SK-N-SH (cell line): ENCODE data around the gene TPM3.

Experiments used
- FOXJ3 ChIP-seq: sonication (generic); formaldehyde crosslinking; IDR thresholded peaks from 2 replicates; pipeline ENCODE4 v1.5.1; 2020; ENCODE audit warnings: mild to moderate bottlenecking, missing genetic modification reagents
- FOXM1 ChIP-seq: IDR thresholded peaks from 2 replicates; pipeline ENCODE4 v1.4.0; 2012; ENCODE audit warnings: low read depth, mild to moderate bottlenecking
- GABPA ChIP-seq: IDR thresholded peaks from 2 replicates; pipeline ENCODE4 v1.4.0; 2012; ENCODE audit warnings: low read depth, mild to moderate bottlenecking
- NFIC ChIP-seq: IDR thresholded peaks from 2 replicates; pipeline ENCODE4 v1.4.0; 2012; ENCODE audit warnings: borderline replicate concordance
- RAD21 ChIP-seq: IDR thresholded peaks from 2 replicates; pipeline ENCODE4 v1.6.1; 2012; ENCODE audit warnings: mild to moderate bottlenecking, low read length
- TAF1 ChIP-seq: IDR thresholded peaks from 2 replicates; pipeline ENCODE4 v1.6.1; 2012; ENCODE audit warnings: low read depth, mild to moderate bottlenecking, low read length, moderate library complexity, borderline replicate concordance
- TCF12 ChIP-seq: IDR thresholded peaks from 2 replicates; pipeline ENCODE4 v1.4.0; 2012
- TEAD4 ChIP-seq: IDR thresholded peaks from 2 replicates; pipeline ENCODE4 v1.4.0; 2012; ENCODE audit warnings: mild to moderate bottlenecking, borderline replicate concordance; ENCODE audit not compliant: insufficient read depth
- YY1 ChIP-seq: IDR thresholded peaks from 2 replicates; pipeline ENCODE4 v1.4.0; 2012; ENCODE audit warnings: low read depth, mild to moderate bottlenecking
- TF ChIP-seq, protein P1 (sequence below): fragments of 200-600 bp; sonication (generic); IDR thresholded peaks from 2 replicates; pipeline ENCODE4 v1.6.1; 2017; ENCODE audit warnings: antibody characterized with exemption, mild to moderate bottlenecking, moderate library complexity
- TF ChIP-seq, protein P2 (sequence below): IDR thresholded peaks from 2 replicates; pipeline ENCODE4 v1.6.1; 2012; ENCODE audit warnings: mild to moderate bottlenecking, low read depth, low read length, moderate library complexity
- TF ChIP-seq, protein P3 (sequence below): fragments of 150-350 bp; IDR thresholded peaks from 2 replicates; pipeline ENCODE4 v1.6.1; 2017; ENCODE audit warnings: antibody characterized with exemption, low read length, low read depth, borderline replicate concordance

DNA sequence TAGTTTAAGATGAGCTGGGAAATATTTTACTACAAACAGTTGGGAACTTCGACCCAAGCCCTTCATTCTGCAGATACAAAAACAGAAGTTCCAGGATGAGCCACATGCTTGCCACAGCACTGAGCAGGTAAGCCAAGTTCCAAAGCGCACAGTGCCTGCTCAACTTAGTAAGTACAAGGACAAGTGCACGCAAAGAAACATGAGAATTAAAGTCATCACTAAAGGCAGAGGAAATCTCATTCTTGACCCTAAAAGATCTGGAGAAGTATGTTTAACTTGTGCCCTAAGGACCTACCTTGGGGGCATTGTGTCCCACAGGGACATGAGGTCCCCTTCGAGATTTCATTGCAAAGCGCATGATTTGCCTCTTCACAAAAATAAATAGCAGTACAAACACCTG is 27.6 kb upstream of the TPM3 start:
- TF ChIP-seq, protein P1, sequence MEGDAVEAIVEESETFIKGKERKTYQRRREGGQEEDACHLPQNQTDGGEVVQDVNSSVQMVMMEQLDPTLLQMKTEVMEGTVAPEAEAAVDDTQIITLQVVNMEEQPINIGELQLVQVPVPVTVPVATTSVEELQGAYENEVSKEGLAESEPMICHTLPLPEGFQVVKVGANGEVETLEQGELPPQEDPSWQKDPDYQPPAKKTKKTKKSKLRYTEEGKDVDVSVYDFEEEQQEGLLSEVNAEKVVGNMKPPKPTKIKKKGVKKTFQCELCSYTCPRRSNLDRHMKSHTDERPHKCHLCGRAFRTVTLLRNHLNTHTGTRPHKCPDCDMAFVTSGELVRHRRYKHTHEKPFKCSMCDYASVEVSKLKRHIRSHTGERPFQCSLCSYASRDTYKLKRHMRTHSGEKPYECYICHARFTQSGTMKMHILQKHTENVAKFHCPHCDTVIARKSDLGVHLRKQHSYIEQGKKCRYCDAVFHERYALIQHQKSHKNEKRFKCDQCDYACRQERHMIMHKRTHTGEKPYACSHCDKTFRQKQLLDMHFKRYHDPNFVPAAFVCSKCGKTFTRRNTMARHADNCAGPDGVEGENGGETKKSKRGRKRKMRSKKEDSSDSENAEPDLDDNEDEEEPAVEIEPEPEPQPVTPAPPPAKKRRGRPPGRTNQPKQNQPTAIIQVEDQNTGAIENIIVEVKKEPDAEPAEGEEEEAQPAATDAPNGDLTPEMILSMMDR = no peak
- no peak for TF ChIP-seq TAF1
- no peak for TF ChIP-seq YY1
- TF ChIP-seq TEAD4 = no peak
- TF ChIP-seq, protein P2, sequence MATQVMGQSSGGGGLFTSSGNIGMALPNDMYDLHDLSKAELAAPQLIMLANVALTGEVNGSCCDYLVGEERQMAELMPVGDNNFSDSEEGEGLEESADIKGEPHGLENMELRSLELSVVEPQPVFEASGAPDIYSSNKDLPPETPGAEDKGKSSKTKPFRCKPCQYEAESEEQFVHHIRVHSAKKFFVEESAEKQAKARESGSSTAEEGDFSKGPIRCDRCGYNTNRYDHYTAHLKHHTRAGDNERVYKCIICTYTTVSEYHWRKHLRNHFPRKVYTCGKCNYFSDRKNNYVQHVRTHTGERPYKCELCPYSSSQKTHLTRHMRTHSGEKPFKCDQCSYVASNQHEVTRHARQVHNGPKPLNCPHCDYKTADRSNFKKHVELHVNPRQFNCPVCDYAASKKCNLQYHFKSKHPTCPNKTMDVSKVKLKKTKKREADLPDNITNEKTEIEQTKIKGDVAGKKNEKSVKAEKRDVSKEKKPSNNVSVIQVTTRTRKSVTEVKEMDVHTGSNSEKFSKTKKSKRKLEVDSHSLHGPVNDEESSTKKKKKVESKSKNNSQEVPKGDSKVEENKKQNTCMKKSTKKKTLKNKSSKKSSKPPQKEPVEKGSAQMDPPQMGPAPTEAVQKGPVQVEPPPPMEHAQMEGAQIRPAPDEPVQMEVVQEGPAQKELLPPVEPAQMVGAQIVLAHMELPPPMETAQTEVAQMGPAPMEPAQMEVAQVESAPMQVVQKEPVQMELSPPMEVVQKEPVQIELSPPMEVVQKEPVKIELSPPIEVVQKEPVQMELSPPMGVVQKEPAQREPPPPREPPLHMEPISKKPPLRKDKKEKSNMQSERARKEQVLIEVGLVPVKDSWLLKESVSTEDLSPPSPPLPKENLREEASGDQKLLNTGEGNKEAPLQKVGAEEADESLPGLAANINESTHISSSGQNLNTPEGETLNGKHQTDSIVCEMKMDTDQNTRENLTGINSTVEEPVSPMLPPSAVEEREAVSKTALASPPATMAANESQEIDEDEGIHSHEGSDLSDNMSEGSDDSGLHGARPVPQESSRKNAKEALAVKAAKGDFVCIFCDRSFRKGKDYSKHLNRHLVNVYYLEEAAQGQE = no peak
- TF ChIP-seq, protein P3, sequence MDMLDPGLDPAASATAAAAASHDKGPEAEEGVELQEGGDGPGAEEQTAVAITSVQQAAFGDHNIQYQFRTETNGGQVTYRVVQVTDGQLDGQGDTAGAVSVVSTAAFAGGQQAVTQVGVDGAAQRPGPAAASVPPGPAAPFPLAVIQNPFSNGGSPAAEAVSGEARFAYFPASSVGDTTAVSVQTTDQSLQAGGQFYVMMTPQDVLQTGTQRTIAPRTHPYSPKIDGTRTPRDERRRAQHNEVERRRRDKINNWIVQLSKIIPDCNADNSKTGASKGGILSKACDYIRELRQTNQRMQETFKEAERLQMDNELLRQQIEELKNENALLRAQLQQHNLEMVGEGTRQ = no peak
- TF ChIP-seq FOXM1 = no peak
- no peak for TF ChIP-seq GABPA
- TF ChIP-seq FOXJ3 (CRISPR knock-in tag) = no peak
- TF ChIP-seq NFIC = no peak
- TF ChIP-seq RAD21 = no peak
- TF ChIP-seq TCF12 = no peak
